Fibroblast of the aortic adventitia (primary cell): ENCODE data around the gene TGDS. TPM values are rescaled to one million over a fixed set of nuclear protein-coding genes. Genes with fewer than 3 reads are reported as not detected.
A peak's percentile ranks its signal among the peaks of the same experiment; 100 is the strongest.

Source experiments
- DNase-seq: peaks from one replicate; pipeline ENCODE4 v3.0.0-alpha.2; 2010; ENCODE audit warnings: low read depth
- H3K4me3 ChIP-seq: 2 replicates; pipeline ENCODE4 v1.5.1; 2011; ENCODE audit warnings: low read depth, mild to moderate bottlenecking, control low read depth, low read length, moderate library complexity
- CTCF ChIP-seq: IDR thresholded peaks from 2 replicates; pipeline ENCODE4 v1.5.1; 2011; ENCODE audit warnings: mild to moderate bottlenecking, low read length, control low read depth, inconsistent platforms; ENCODE audit not compliant: insufficient read depth
- total RNA-seq: library from RNA; depleted of rRNA; stranded (reverse); fragments of >200 nt; gene quantifications from 2 replicates; pipeline ENCODE4 v1.2.3, GENCODE V29; 2012; ENCODE audit warnings: low replicate concordance

TGDS gene
- total RNA-seq, 1 donor = 14.9 TPM

- no peak for TF ChIP-seq CTCF
- DNase-seq = peak; percentile 100
- peak within 1 kb of the TSS; percentile 94 for H3K4me3 ChIP-seq
These were observed 5.8 kb upstream of the TGDS start, which contains the start of gene GPR180 for GRCh38 chr13:94601446-94602431. Gene GPR180, plus strand, starts transcription at chr13:94601857. Its CDS starts 71 bp downstream, at chr13:94601928.

GRCh38 chr13:94599877-94600276 lies 3.9 kb upstream of the TGDS start:
- no peak overlapping the region for H3K4me3 ChIP-seq
- DNase-seq = no peak
- TF ChIP-seq CTCF = no peak

GRCh38 chr13:94598281-94598680 lies 2.3 kb upstream of the TGDS start:
- TF ChIP-seq CTCF = no peak
- H3K4me3 ChIP-seq = no peak overlapping the region
- no peak for DNase-seq

- DNase-seq = no peak
- no peak for TF ChIP-seq CTCF
- peak overlapping the region; percentile 96 for H3K4me3 ChIP-seq
These were observed 621 bp upstream of the TGDS start for GRCh38 chr13:94596575-94596971.

- peak overlapping the region; percentile 96 for H3K4me3 ChIP-seq
- peak; percentile 28 for DNase-seq
- TF ChIP-seq CTCF = no peak
These were observed 677 bp downstream of the TGDS start for GRCh38 chr13:94595001-94595949.

- no peak for TF ChIP-seq CTCF
- no peak overlapping the region for H3K4me3 ChIP-seq
- DNase-seq = no peak
These were observed 5.2 kb downstream of the TGDS start for GRCh38 chr13:94590744-94591143.
